Stimulated activated CD8-positive, alpha-beta memory T cell treated with anti-CD3 and anti-CD28 coated beads, Interleukin-2, amount 100 ng/mL, for 48 hours (primary cell): Measurements from ENCODE around the gene DLG5.
"Not testable (repeated sequence)": the region's sequence is repeated elsewhere in the genome, so short reads cannot be mapped to it uniquely, and the experiment has no call there.

Source experiments
- DNase-seq, 2 donors: peaks; one replicate each; pipeline ENCODE4 v3.0.0-alpha.2; 2020; ENCODE audit warnings: low read depth in 2 of 2

Gene DLG5

GRCh38 chr10:77794256-77795142 is 132.1 kb downstream of the DLG5 start:
- DNase-seq, result no peak

- DNase-seq, result no peak
Measured at GRCh38 chr10:77793831-77794230, 132.7 kb downstream of the DLG5 start.

- no peak for DNase-seq
Measured at GRCh38 chr10:77792155-77792554, 134.4 kb downstream of the DLG5 start.

GRCh38 chr10:77791506-77791905 is 135.0 kb downstream of the DLG5 start:
- no peak for DNase-seq

GRCh38 chr10:77789861-77790260 is 136.7 kb downstream of the DLG5 start:
- no peak for DNase-seq

- DNase-seq, result no peak
Measured at GRCh38 chr10:77789016-77789415, 137.5 kb downstream of the DLG5 start.

GRCh38 chr10:77788496-77789010 is 138.0 kb downstream of the DLG5 start:
- DNase-seq, result no peak

GRCh38 chr10:77787440-77787839 is 139.1 kb downstream of the DLG5 start:
- no peak for DNase-seq

GRCh38 chr10:77784856-77785255 is 141.7 kb downstream of the DLG5 start:
- no peak for DNase-seq

GRCh38 chr10:77782328-77783061 is 144.1 kb downstream of the DLG5 start:
- no peak for DNase-seq

GRCh38 chr10:77781451-77782327 is 144.9 kb downstream of the DLG5 start:
- no peak for DNase-seq

- no peak for DNase-seq
Measured at GRCh38 chr10:77780180-77780579, 146.4 kb downstream of the DLG5 start.

GRCh38 chr10:77776487-77776886 is 150.1 kb downstream of the DLG5 start:
- DNase-seq, result no peak

- DNase-seq, result no peak
Measured at GRCh38 chr10:77774940-77775391, 151.6 kb downstream of the DLG5 start.

- DNase-seq, result no peak
Measured at GRCh38 chr10:77773631-77774426, 152.7 kb downstream of the DLG5 start.

GRCh38 chr10:77772852-77773600 is 153.5 kb downstream of the DLG5 start:
- DNase-seq, result not testable (repeated sequence)

- DNase-seq, result no peak
Measured at GRCh38 chr10:77771851-77772250, 154.7 kb downstream of the DLG5 start.

GRCh38 chr10:77771450-77771849 is 155.1 kb downstream of the DLG5 start:
- no peak for DNase-seq

- DNase-seq, result no peak
Measured at GRCh38 chr10:77770868-77771175, 155.7 kb downstream of the DLG5 start.
